ENCODE data around the gene AUTS2. TPM values are rescaled to one million over a fixed set of nuclear protein-coding genes. Genes with fewer than 3 reads are reported as not detected.

AUTS2 gene
- total and polyA plus RNA-seq, 2 experiments from 2014 or later = 32.0 to 91.0 TPM

DNA sequence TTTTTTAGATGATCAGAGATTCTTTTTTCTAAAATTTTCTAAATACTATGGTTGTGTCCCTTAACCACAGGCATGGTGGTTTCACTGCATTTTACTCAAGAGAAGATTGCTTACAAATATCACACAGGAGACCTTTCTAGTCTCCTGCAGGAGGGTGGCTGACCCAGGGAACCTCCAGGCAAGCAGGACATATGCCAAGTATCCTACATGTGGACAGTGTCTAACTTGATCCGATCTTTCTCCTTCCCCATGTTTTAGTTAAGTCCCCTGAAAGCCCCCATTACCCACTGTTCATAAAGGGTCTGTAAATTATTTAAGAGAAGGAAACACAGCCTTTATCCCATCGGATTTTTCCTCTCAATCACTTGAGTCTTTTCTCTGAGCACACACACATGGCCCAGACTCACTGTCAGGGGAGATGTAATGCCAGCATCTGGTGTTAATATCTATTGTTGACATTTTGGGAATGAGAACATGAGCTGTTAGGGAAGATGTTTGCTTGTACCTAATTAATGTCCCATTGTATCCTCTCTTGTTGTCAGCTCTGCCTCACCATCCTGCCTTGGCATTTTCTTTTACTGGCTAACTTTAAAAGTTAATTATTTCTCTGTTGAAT lies 755.2 kb downstream of the AUTS2 start (continued):
- TF ChIP-seq, protein P1, sequence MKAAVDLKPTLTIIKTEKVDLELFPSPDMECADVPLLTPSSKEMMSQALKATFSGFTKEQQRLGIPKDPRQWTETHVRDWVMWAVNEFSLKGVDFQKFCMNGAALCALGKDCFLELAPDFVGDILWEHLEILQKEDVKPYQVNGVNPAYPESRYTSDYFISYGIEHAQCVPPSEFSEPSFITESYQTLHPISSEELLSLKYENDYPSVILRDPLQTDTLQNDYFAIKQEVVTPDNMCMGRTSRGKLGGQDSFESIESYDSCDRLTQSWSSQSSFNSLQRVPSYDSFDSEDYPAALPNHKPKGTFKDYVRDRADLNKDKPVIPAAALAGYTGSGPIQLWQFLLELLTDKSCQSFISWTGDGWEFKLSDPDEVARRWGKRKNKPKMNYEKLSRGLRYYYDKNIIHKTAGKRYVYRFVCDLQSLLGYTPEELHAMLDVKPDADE (IDR thresholded peaks at IDR 0.05) = no peak
- TF ChIP-seq, protein P2, sequence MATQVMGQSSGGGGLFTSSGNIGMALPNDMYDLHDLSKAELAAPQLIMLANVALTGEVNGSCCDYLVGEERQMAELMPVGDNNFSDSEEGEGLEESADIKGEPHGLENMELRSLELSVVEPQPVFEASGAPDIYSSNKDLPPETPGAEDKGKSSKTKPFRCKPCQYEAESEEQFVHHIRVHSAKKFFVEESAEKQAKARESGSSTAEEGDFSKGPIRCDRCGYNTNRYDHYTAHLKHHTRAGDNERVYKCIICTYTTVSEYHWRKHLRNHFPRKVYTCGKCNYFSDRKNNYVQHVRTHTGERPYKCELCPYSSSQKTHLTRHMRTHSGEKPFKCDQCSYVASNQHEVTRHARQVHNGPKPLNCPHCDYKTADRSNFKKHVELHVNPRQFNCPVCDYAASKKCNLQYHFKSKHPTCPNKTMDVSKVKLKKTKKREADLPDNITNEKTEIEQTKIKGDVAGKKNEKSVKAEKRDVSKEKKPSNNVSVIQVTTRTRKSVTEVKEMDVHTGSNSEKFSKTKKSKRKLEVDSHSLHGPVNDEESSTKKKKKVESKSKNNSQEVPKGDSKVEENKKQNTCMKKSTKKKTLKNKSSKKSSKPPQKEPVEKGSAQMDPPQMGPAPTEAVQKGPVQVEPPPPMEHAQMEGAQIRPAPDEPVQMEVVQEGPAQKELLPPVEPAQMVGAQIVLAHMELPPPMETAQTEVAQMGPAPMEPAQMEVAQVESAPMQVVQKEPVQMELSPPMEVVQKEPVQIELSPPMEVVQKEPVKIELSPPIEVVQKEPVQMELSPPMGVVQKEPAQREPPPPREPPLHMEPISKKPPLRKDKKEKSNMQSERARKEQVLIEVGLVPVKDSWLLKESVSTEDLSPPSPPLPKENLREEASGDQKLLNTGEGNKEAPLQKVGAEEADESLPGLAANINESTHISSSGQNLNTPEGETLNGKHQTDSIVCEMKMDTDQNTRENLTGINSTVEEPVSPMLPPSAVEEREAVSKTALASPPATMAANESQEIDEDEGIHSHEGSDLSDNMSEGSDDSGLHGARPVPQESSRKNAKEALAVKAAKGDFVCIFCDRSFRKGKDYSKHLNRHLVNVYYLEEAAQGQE (IDR thresholded peaks at IDR 0.05; ENCODE audit: unreplicated experiment) = no peak
- TF ChIP-seq ZNF331 (CRISPR knock-in tag; IDR thresholded peaks at IDR 0.05; ENCODE audit: low read depth) (no peak), JUNB (IDR thresholded peaks at IDR 0.05; ENCODE audit: unreplicated experiment) (no peak)

DNA sequence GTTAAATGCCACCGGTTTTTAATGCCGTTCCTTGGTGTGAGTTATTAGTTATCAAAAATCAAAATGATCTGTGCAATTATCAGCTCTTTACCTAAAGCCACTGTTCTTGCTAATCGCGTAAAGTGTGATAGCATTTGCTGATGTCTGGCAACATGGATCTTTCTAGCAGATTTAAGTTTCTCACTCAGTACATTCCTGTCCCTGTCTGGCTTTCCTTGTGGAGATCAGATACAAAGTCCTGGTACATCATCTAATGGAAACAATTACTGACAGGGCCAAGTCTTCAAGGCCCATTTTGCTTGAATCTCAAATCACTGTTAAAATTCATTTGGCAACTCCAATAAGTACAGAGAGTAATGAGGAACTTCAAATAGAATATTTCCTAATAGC lies 755.7 kb downstream of the AUTS2 start:
- DNase-seq (ENCODE audit: low spot score) (no peak), ATAC-seq (no peak)
- peaks cover 11% of the 10 kb centered on the region for H3K4me1 ChIP-seq (ENCODE audit: insufficient read depth)
- no peaks in the 10 kb centered on the region for H3K79me2 ChIP-seq (replicated peaks; ENCODE audit: insufficient read depth)
- H3K4me1 Mint-ChIP-seq = peaks cover 13% of the 10 kb centered on the region; the same call in 2 of the 3 replicates
- no peak overlapping the region for H3K4me2 ChIP-seq
- no peaks in the 10 kb centered on the region for H3K9me3 Mint-ChIP-seq
- H3K27me3 Mint-ChIP-seq (ENCODE audit: insufficient read depth, low read depth, poor library complexity) = no peaks in the 10 kb centered on the region
- peaks cover 16% of the 10 kb centered on the region for H3K9me2 ChIP-seq (ENCODE audit: insufficient read depth)
- H3F3A ChIP-seq (replicated peaks; ENCODE audit: low read depth) = no peaks in the 10 kb centered on the region
- H3K4me3 ChIP-seq = no peak overlapping the region
- H3K36me3 Mint-ChIP-seq (ENCODE audit: low read depth) = no peaks in the 10 kb centered on the region
- H3K27me3 ChIP-seq (ENCODE audit: insufficient read depth) = no peaks in the 10 kb centered on the region
- no peak overlapping the region for H2AFZ ChIP-seq
- no peaks in the 10 kb centered on the region for H4K20me1 ChIP-seq (replicated peaks; ENCODE audit: insufficient read depth)
- no peak overlapping the region for H3K27ac ChIP-seq (ENCODE audit: low read depth)
- H3K27ac Mint-ChIP-seq = no peak overlapping the region
- no peak overlapping the region for H3K4me3 Mint-ChIP-seq
- no peaks in the 10 kb centered on the region for H3K36me3 ChIP-seq (ENCODE audit: insufficient read depth)
- TF ChIP-seq, protein P3, sequence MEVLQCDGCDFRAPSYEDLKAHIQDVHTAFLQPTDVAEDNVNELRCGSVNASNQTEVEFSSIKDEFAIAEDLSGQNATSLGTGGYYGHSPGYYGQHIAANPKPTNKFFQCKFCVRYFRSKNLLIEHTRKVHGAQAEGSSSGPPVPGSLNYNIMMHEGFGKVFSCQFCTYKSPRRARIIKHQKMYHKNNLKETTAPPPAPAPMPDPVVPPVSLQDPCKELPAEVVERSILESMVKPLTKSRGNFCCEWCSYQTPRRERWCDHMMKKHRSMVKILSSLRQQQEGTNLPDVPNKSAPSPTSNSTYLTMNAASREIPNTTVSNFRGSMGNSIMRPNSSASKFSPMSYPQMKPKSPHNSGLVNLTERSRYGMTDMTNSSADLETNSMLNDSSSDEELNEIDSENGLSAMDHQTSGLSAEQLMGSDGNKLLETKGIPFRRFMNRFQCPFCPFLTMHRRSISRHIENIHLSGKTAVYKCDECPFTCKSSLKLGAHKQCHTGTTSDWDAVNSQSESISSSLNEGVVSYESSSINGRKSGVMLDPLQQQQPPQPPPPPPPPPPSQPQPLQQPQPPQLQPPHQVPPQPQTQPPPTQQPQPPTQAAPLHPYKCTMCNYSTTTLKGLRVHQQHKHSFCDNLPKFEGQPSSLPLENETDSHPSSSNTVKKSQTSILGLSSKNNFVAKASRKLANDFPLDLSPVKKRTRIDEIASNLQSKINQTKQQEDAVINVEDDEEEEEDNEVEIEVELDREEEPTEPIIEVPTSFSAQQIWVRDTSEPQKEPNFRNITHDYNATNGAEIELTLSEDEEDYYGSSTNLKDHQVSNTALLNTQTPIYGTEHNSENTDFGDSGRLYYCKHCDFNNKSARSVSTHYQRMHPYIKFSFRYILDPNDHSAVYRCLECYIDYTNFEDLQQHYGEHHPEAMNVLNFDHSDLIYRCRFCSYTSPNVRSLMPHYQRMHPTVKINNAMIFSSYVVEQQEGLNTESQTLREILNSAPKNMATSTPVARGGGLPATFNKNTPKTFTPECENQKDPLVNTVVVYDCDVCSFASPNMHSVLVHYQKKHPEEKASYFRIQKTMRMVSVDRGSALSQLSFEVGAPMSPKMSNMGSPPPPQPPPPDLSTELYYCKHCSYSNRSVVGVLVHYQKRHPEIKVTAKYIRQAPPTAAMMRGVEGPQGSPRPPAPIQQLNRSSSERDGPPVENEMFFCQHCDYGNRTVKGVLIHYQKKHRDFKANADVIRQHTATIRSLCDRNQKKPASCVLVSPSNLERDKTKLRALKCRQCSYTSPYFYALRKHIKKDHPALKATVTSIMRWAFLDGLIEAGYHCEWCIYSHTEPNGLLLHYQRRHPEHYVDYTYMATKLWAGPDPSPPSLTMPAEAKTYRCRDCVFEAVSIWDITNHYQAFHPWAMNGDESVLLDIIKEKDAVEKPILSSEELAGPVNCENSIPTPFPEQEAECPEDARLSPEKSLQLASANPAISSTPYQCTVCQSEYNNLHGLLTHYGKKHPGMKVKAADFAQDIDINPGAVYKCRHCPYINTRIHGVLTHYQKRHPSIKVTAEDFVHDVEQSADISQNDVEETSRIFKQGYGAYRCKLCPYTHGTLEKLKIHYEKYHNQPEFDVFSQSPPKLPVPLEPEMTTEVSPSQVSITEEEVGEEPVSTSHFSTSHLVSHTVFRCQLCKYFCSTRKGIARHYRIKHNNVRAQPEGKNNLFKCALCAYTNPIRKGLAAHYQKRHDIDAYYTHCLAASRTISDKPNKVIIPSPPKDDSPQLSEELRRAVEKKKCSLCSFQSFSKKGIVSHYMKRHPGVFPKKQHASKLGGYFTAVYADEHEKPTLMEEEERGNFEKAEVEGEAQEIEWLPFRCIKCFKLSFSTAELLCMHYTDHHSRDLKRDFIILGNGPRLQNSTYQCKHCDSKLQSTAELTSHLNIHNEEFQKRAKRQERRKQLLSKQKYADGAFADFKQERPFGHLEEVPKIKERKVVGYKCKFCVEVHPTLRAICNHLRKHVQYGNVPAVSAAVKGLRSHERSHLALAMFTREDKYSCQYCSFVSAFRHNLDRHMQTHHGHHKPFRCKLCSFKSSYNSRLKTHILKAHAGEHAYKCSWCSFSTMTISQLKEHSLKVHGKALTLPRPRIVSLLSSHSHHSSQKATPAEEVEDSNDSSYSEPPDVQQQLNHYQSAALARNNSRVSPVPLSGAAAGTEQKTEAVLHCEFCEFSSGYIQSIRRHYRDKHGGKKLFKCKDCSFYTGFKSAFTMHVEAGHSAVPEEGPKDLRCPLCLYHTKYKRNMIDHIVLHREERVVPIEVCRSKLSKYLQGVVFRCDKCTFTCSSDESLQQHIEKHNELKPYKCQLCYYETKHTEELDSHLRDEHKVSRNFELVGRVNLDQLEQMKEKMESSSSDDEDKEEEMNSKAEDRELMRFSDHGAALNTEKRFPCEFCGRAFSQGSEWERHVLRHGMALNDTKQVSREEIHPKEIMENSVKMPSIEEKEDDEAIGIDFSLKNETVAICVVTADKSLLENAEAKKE (CRISPR knock-in tag; IDR thresholded peaks at IDR 0.05) = no peak
- TF ChIP-seq CREB1 (CRISPR knock-in tag; IDR thresholded peaks at IDR 0.05; ENCODE audit: low read depth) (no peak), EZH2phosphoT487 (IDR thresholded peaks at IDR 0.05; ENCODE audit: unreplicated experiment) (no peak), STAT1 (IDR thresholded peaks at IDR 0.05; ENCODE audit: unreplicated experiment) (no peak), ZNF114 (CRISPR knock-in tag; IDR thresholded peaks at IDR 0.05) (no peak), ZNF331 (CRISPR knock-in tag; IDR thresholded peaks at IDR 0.05; ENCODE audit: low read depth) (no peak), POLR2AphosphoS5 (IDR thresholded peaks at IDR 0.05; ENCODE audit: low read depth) (no peak), JUNB (IDR thresholded peaks at IDR 0.05; ENCODE audit: unreplicated experiment) (no peak), NANOG (IDR thresholded peaks at IDR 0.05; ENCODE audit: borderline replicate concordance) (no peak)
- TF ChIP-seq, protein P1 (IDR thresholded peaks at IDR 0.05) = no peak

Measured in GM23338 (cell line).